H1 (cell line): ENCODE measurements around the gene CD244. TPM values are rescaled to one million over a fixed set of nuclear protein-coding genes. Genes with fewer than 3 reads are reported as not detected.

Source experiments
- CTCF ChIA-PET: fragments of 300-600 bp; sonication (Branson Sonifier 250); formaldehyde crosslinking; loops from one replicate; lab custom pipeline; 2021; ENCODE audit not compliant: partially characterized antibody; lab: Charles Lee
- POLR2A ChIA-PET: fragments of 300-600 bp; sonication (Branson Sonifier 250); formaldehyde crosslinking; loops from one replicate; lab custom pipeline; 2021; ENCODE audit warnings: inconsistent platforms; ENCODE audit not compliant: partially characterized antibody; lab: Charles Lee
- DNase-seq, 2 experiments: peaks; one replicate each; pipeline versions ENCODE4 v3.0.0 to v3.0.0-alpha.2; 2010 to 2022; ENCODE audit warnings: low spot score in 2 of 2, low read depth in 1 of 2, mixed read lengths in 1 of 2
- FAIRE-seq: peaks from 2 replicates; lab custom pipeline; 2011; peaks lifted over from hg19 to GRCh38; lab: Jason Lieb, UNC
- H2AFZ ChIP-seq: 2 replicates; pipeline ENCODE4 v1.8.1; 2012; ENCODE audit warnings: low read length, inconsistent platforms
- H2AK5ac ChIP-seq: 2 replicates; pipeline ENCODE4 v1.6.1; 2013; ENCODE audit warnings: low read depth, low read length
- H2BK120ac ChIP-seq: replicated peaks from 2 replicates; pipeline ENCODE3; 2013; ENCODE audit warnings: low read depth, low read length, inconsistent platforms
- H2BK12ac ChIP-seq: 2 replicates; pipeline ENCODE4 v1.6.1; 2013; ENCODE audit warnings: low read depth, low read length
- H2BK15ac ChIP-seq: 2 replicates; pipeline ENCODE4 v1.6.1; 2013; ENCODE audit warnings: low read length
- H2BK20ac ChIP-seq: 2 replicates; pipeline ENCODE4 v1.6.1; 2013; ENCODE audit warnings: low read length
- H2BK5ac ChIP-seq: 2 replicates; pipeline ENCODE4 v1.6.1; 2013; ENCODE audit warnings: low read depth, low read length
- H3K14ac ChIP-seq: 2 replicates; pipeline ENCODE4 v1.6.1; 2013; ENCODE audit warnings: inconsistent platforms; ENCODE audit not compliant: insufficient read length
- H3K18ac ChIP-seq: 2 replicates; pipeline ENCODE4 v1.6.1; 2013; ENCODE audit warnings: low read length; ENCODE audit errors: extremely low read depth
- H3K23ac ChIP-seq: 2 replicates; pipeline ENCODE4 v1.6.1; 2013; ENCODE audit warnings: inconsistent platforms; ENCODE audit not compliant: insufficient read length
- H3K23me2 ChIP-seq: 2 replicates; pipeline ENCODE4 v1.6.1; 2013; ENCODE audit warnings: low read depth, low read length
- H3K27ac ChIP-seq: 2 replicates; pipeline ENCODE4 v1.6.1; 2011; ENCODE audit warnings: low read depth, low read length, inconsistent platforms
- H3K27me3 ChIP-seq, 4 experiments: replicated peaks in 1 of 4; 1 replicate in 1 of 4; 2 replicates in 3 of 4; pipeline versions ENCODE4 v1.6.1 to v1.8.1; 2011 to 2013; ENCODE audit warnings: low read length in 3 of 4, mild to moderate bottlenecking in 3 of 4, inconsistent platforms in 2 of 4, mixed read lengths in 2 of 4, moderate library complexity in 1 of 4; ENCODE audit not compliant: control insufficient read depth in 3 of 4, insufficient read depth in 3 of 4; ENCODE audit errors: extremely low read depth in 1 of 4
- H3K36me3 ChIP-seq, 4 experiments: 2 replicates each; pipeline versions ENCODE4 v1.6.1 to v1.8.1; 2011 to 2013; ENCODE audit warnings: mild to moderate bottlenecking in 4 of 4, low read length in 3 of 4, moderate library complexity in 2 of 4, control low read depth in 1 of 4, inconsistent platforms in 1 of 4; ENCODE audit not compliant: insufficient read depth in 4 of 4, control insufficient read depth in 2 of 4
- H3K4ac ChIP-seq: replicated peaks from 2 replicates; pipeline ENCODE3; 2013; ENCODE audit warnings: low read length, low read depth, mixed read lengths, inconsistent platforms; ENCODE audit not compliant: insufficient read length
- H3K4me1 ChIP-seq, 4 experiments: replicated peaks in 1 of 4; 1 replicate in 1 of 4; 2 replicates in 3 of 4; pipeline versions ENCODE4 v1.6.1 to v1.8.1; 2011 to 2013; ENCODE audit warnings: low read length in 3 of 4, inconsistent platforms in 2 of 4, mixed read lengths in 1 of 4; ENCODE audit not compliant: insufficient read depth in 4 of 4, control insufficient read depth in 3 of 4
- H3K4me2 ChIP-seq, 2 experiments: 2 replicates each; pipeline versions ENCODE4 v1.6.1 to v1.8.1; 2011 to 2013; ENCODE audit warnings: low read depth in 2 of 2, low read length in 2 of 2, control low read depth in 1 of 2, inconsistent platforms in 1 of 2, mild to moderate bottlenecking in 1 of 2; ENCODE audit not compliant: insufficient read depth in 1 of 2
- H3K4me3 ChIP-seq, 4 experiments: fragments of 200-600, 300-600 bp in 1 of 4; sonication (generic), shearing (Covaris generic), sonication (Bioruptor Twin) in 1 of 4; 2 replicates each; pipeline versions ENCODE4 v1.5.1 to v1.8.1; 2011 to 2016; ENCODE audit warnings: low read length in 4 of 4, low read depth in 3 of 4, control low read depth in 2 of 4, inconsistent platforms in 2 of 4, mild to moderate bottlenecking in 2 of 4, mixed read lengths in 1 of 4, moderate library complexity in 1 of 4; ENCODE audit not compliant: insufficient read depth in 2 of 4; ENCODE audit errors: extremely low read depth in 1 of 4
- H3K56ac ChIP-seq: replicated peaks from 2 replicates; pipeline ENCODE3; 2013; ENCODE audit warnings: low read depth, mild to moderate bottlenecking, mixed read lengths, low read length, inconsistent platforms; ENCODE audit not compliant: insufficient read length
- H3K79me1 ChIP-seq: 2 replicates; pipeline ENCODE4 v1.6.1; 2013; ENCODE audit warnings: low read depth, low read length, control low read depth
- H3K79me2 ChIP-seq, 2 experiments: 2 replicates each; pipeline versions ENCODE4 v1.6.1 to v1.8.1; 2012 to 2013; ENCODE audit warnings: low read length in 2 of 2, mild to moderate bottlenecking in 2 of 2, inconsistent platforms in 1 of 2; ENCODE audit not compliant: insufficient read depth in 2 of 2, control insufficient read depth in 1 of 2
- H3K9ac ChIP-seq, 4 experiments: replicated peaks in 1 of 4; 1 replicate in 1 of 4; 2 replicates in 3 of 4; pipeline versions ENCODE4 v1.6.1 to v1.8.1; 2011 to 2013; ENCODE audit warnings: low read depth in 3 of 4, low read length in 3 of 4, control low read depth in 2 of 4, mild to moderate bottlenecking in 2 of 4, moderate library complexity in 2 of 4, inconsistent platforms in 1 of 4; ENCODE audit errors: extremely low read depth in 1 of 4
- H3K9me3 ChIP-seq, 2 experiments: 2 replicates each; pipeline versions ENCODE4 v1.6.1 to v1.8.1; 2012 to 2013; ENCODE audit warnings: mild to moderate bottlenecking in 2 of 2, moderate library complexity in 2 of 2, control low read depth in 1 of 2, inconsistent platforms in 1 of 2, low read depth in 1 of 2, low read length in 1 of 2, mixed read lengths in 1 of 2; ENCODE audit not compliant: insufficient read depth in 2 of 2
- H4K20me1 ChIP-seq, 2 experiments: replicated peaks in 1 of 2; 2 replicates each; pipeline versions ENCODE3 to v1.8.1; 2011 to 2013; ENCODE audit warnings: inconsistent platforms in 2 of 2, low read length in 2 of 2, mild to moderate bottlenecking in 1 of 2; ENCODE audit not compliant: insufficient read depth in 2 of 2, control insufficient read depth in 1 of 2
- H4K5ac ChIP-seq: 2 replicates; pipeline ENCODE4 v1.6.1; 2013; ENCODE audit warnings: low read length, low read depth, mixed read lengths, inconsistent platforms; ENCODE audit not compliant: insufficient read length
- H4K8ac ChIP-seq: 2 replicates; pipeline ENCODE4 v1.8.0; 2013; ENCODE audit warnings: mild to moderate bottlenecking, moderate library complexity, low read length, inconsistent platforms; ENCODE audit not compliant: insufficient read depth; ENCODE audit errors: extremely low read depth
- H4K91ac ChIP-seq: replicated peaks from 2 replicates; pipeline ENCODE3; 2013; ENCODE audit warnings: low read length, mixed read lengths, inconsistent platforms; ENCODE audit not compliant: insufficient read length
- NANOG ChIP-seq: IDR thresholded peaks from 2 replicates; pipeline ENCODE4 v1.6.1; 2011; ENCODE audit warnings: low read length, low read depth, mild to moderate bottlenecking, inconsistent platforms; ENCODE audit not compliant: insufficient read depth, poor library complexity, severe bottlenecking
- POLR2AphosphoS5 ChIP-seq: IDR thresholded peaks from 2 replicates; pipeline ENCODE4 v1.6.1; 2011; ENCODE audit warnings: low read depth, low read length
- RBBP5 ChIP-seq: IDR thresholded peaks from 2 replicates; pipeline ENCODE4 v1.7.1; 2012; ENCODE audit warnings: low read depth, mild to moderate bottlenecking, inconsistent platforms, low read length, moderate library complexity, borderline replicate concordance
- SP1 ChIP-seq: IDR thresholded peaks from 2 replicates; pipeline ENCODE4 v1.6.1; 2011; ENCODE audit warnings: low read depth, low read length
- SRF ChIP-seq: IDR thresholded peaks from 2 replicates; pipeline ENCODE4 v1.6.1; 2011; ENCODE audit warnings: mild to moderate bottlenecking, low read depth, low read length, moderate library complexity
- ZNF274 ChIP-seq: IDR thresholded peaks from 2 replicates; pipeline ENCODE4 v1.7.0; 2012; ENCODE audit warnings: low read length, borderline replicate concordance; ENCODE audit errors: extremely low read depth
- WGBS, 2 experiments: shearing (Covaris generic) in 1 of 2; methylation state at CpG; one replicate each; pipeline versions ENCODE4 v1.1.6 to v1.1.7; 2013 to 2015; ENCODE audit warnings: low lambda C conversion rate in 2 of 2, mixed read lengths in 2 of 2, inconsistent platforms in 1 of 2, low coverage in 1 of 2, missing lambda C conversion rate in 1 of 2; ENCODE audit not compliant: insufficient replicate concordance in 2 of 2, insufficient coverage in 1 of 2, insufficient read length in 1 of 2; ENCODE audit errors: extremely low coverage in 1 of 2, missing lambda C conversion rate in 1 of 2; 5-methylcytosine and 5-hydroxymethylcytosine counted together
- polyA plus RNA-seq, 7 experiments: library from polyadenylated mRNA; depleted of rRNA in 3 of 7; stranded (reverse) in 5 of 7; unstranded in 2 of 7; fragments of >200 nt in 5 of 7; fragments of 200-250 nt in 2 of 7; gene quantifications; 1 replicate in 5 of 7; 2 replicates in 1 of 7; 4 replicates in 1 of 7; pipeline versions ENCODE4 v1.2.1 to v1.2.3, GENCODE V29; 2011 to 2013; ENCODE audit warnings: missing spikeins in 2 of 7, mixed read lengths in 2 of 7
- total RNA-seq: library from RNA; stranded (reverse); fragmentation: NEBNext Ultra II Directional; extraction: Animal tissue kit (Norgen Biotek cat#: 25700); gene quantifications from 2 replicates; pipeline ENCODE4 v1.2.1, GENCODE V29; 2021

CD244 gene
- total and polyA plus RNA-seq, 2 of the 8 experiments (the other 6 are each of a cell fraction or from before 2014, with no cell fraction given), result not detected

DNA sequence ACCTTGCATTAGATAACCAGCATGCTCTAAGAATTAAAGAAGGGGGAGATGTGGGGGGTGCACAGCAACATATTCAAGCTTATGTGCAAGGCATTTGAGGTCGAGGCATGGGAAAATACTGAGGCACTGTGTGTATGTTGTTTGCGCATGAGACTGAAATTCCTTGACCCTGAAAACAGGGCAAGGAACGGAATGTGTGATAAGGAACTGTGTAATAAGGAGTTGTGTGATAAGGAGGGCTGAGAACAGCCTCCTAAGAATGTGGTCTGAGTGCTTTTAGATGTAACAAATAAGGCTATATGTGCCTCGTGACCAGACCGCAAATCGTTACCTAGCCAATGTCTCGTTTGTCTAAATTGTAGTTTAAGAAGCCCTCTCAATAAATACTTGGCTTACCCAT lies 48.8 kb upstream of the CD244 start:
- no peak for FAIRE-seq
- H4K5ac ChIP-seq, result no peak overlapping the region
- H3K56ac ChIP-seq, result no peak overlapping the region
- H3K23me2 ChIP-seq, result no peaks in the 10 kb centered on the region
- no peak overlapping the region for H3K14ac ChIP-seq
- H2BK15ac ChIP-seq, result no peak overlapping the region
- no peak for DNase-seq
- H3K36me3 ChIP-seq, result no peaks in the 10 kb centered on the region
- no peak overlapping the region for H2BK20ac ChIP-seq
- H4K20me1 ChIP-seq, result no peaks in the 10 kb centered on the region
- POLR2A ChIA-PET, result interaction anchor here (0.7 to 1.0 kb wide), 3 partner anchors 81 to 220 kb away, joined by 3 to 4 read pairs (median 3); no protein-coding TSS in a partner anchor
- peaks cover 0 to 7% (median 0%) of the 10 kb centered on the region in 4 experiments; a peak in 2 of 7 replicates for H3K4me1 ChIP-seq
- no peaks in the 10 kb centered on the region for H3K79me2 ChIP-seq
- H3K27me3 ChIP-seq, result no peaks in the 10 kb centered on the region
- TF ChIP-seq ZNF274 (no peak), SRF (no peak), NANOG (no peak), SP1 (no peak), POLR2AphosphoS5 (no peak), RBBP5 (no peak)
- no peaks in the 10 kb centered on the region for H3K9me3 ChIP-seq
- no peak overlapping the region for H4K91ac ChIP-seq
- no peak overlapping the region for H2BK12ac ChIP-seq
- no peak overlapping the region for H4K8ac ChIP-seq
- H3K4me3 ChIP-seq, result no peak overlapping the region
- H2BK120ac ChIP-seq, result no peak overlapping the region
- no peak overlapping the region for H3K4ac ChIP-seq
- no peak overlapping the region for H3K4me2 ChIP-seq
- H3K18ac ChIP-seq, result no peak overlapping the region
- H2BK5ac ChIP-seq, result no peak overlapping the region
- WGBS, 2 experiments, result 94% methylated on average over 7 of the region's 7 CpGs; no CpG with 5 or more reads in 1 of the 2 experiments
- H2AK5ac ChIP-seq, result no peak overlapping the region
- H3K23ac ChIP-seq, result no peak overlapping the region
- CTCF ChIA-PET, result interaction anchor here (0.7 to 5.9 kb wide), 5 partner anchors 41 to 144 kb away, joined by 3 to 43 read pairs (median 3); partner anchors contain the start of gene ITLN2
- H2AFZ ChIP-seq, result peak overlapping the region; percentile 54
- H3K27ac ChIP-seq, result no peak overlapping the region
- no peaks in the 10 kb centered on the region for H3K79me1 ChIP-seq
- H3K9ac ChIP-seq, result no peak overlapping the region
